NCI-H446 treated with DMSO at 0.1 percent for 48 hours (cell line): ENCODE data around the gene GALNTL6.

Source experiments
- DNase-seq: peaks from one replicate; lab custom pipeline; 2025; lab: John Stamatoyannopoulos, UW

GALNTL6 gene

DNA sequence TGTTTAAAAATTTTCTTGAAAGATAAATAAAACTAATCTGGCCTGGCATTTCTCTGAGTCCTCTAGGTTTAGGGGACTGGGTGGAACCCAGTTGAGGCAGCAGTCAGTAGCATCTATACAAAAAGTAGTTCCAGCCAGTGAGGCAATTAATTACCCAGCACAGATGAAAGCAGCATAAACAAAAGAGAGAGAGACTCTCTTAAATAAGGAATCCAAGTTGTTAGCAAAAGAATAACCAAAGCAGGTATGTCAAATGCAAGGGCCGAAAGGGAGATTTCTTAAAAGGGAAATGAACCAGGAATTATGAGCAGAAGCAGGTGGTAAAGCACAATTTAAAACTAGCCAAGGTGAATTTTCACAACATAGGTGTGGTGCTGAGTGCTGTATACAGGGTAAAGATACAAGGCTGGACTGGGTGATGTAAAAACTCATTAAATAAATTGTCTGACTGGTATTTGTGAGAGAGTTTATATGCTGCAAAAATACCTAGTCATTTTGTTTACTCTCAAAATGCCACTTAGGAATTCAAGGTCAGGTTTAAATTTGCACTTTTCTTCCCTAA, 1260.8 kb downstream of the GALNTL6 start:
- no peak for DNase-seq

DNA sequence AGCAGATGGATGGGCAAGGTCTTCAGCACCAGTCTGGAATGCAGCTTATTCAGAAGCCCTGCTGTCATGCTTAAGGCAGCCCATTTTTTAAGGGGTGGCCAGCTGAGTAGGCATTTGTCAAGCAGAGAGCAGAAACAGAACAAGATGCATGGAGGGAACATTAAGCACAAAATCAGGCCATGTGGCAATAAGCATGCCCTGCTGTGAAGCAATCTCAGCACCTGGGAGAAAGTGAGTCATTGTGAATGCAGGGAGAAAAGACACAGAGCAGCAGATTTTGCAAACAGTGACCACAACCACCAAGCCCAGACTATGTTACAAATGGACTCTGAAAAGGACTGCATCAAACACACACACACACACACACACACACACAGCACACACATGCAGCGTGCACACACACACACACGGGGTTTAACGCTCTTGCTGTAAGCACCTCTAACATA, 1261.3 kb downstream of the GALNTL6 start:
- no peak for DNase-seq

DNA sequence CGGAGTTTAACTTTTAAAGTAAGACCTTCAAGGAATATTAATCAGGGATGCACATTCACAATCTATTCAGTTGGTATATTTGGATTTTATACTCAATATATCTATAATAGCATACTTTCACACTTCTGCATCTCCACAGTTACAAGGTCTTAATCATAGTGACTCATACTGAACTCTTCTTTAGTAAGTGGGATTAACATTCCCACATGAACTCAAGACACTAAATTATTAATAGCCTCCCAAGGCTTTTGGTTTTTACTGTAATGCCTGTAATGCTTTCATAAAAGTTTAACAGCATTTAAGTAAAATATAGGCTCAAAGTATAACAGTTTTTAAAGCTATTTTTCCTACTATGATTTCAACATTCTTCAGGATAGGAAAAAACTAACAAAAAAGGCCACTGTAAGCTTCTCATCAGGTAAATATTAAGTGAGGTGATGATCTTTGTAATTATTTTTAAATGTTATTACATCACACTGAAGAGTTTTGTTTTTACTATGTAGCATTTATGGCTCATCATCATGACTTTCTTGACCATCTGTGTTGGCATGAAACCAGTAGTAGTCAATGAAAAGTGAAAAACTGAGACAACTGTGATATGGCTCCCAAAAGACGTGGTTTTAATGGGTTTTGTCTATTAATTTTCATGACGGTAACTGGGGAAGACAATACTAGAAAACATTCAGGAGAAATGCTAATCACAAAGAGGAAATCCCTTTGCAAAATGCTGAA, 1263.9 kb downstream of the GALNTL6 start:
- DNase-seq: no peak

DNA sequence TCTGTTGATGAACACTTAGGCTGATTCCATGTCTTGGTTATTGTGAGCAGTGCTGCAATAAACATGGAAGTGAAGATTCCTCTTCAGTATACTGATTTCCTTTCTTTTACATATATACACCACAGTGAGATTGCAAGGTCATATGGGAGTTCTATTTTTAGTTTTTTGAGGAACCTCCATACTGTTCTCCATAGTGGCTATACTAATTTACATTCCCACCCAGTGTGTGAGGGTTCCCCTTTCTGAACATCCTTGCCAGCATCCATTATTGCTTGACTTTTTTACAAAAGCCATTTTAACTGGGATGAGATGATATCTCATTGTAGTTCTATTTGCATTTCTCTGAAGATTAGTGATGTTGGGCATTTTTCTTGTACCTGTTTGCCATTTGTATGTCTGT, 1274.9 kb downstream of the GALNTL6 start:
- DNase-seq: no peak
